HG03432 (cell line): Measurements from ENCODE around the gene ZSCAN10.

Source experiments
- ATAC-seq: cut with Tn5 transposase; IDR thresholded peaks from one replicate; pipeline ENCODE4 v1.9.1; 2021; ENCODE audit warnings: mild to moderate bottlenecking, moderate library complexity; ENCODE audit not compliant: unreplicated experiment

ZSCAN10 gene

DNA sequence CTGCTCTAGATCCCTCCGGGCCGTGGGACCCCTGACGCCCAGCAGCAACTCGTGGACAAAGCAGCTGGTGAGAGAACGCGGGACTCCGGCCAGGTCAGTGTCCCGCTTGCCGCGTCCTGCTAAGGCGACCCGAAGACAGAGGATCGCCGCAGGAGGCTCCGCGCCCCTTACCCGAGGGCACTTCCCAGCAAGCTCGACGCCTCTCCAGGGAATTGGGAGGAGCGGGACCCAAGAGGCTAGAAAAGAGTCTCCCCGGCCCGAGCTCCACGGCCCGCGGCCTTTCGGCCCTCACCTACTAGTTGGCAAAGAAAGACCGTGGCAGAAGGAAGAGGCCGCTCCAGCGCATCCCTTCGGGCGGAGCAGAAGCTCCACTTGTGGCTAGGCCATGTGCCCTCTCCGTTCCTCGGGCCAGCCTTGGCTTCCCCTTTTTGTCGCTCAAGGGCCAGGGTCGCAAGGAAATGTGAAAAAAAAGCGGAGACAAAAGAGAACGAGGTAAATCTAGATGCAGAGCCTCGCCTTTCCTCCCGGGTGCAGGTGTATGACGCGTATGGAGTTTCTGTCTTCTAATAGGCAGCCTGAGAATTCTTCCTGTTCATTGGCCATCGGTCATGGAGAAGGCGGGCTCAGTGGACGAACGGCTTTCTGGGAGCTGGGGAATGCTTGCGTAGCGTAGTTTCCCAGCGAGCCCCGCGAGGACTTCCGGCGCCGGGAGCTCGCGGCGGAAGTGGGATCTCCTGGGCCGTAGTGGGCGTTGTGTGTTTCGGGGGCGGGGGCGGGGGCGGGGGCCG is 35.4 kb upstream of the ZSCAN10 start, which contains the start of gene ZNF213:
ZNF213 (plus strand) TSS at position 692 of the 788 bp plus-strand sequence. CDS start 2,252 bp downstream, outside the sequence.
- ATAC-seq, result peak; percentile 89

DNA sequence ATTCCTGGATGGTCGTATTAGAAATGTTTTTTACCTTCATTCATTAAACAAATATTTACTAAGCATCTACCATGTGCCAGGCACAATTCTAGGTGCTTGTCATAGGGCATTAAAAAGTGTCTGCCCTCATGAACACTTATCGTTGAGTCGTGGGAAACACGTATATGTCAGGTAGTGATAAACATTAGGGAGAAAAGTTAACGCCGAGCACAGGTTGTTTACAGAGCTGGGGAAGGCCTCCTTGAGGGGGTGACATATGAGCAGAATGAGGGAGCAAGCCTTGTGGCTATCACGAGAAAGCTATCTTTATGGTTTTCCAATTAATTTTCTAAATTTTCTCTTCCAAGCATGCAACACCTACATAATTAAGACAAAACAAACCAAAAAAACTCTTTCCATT is 34.8 kb upstream of the ZSCAN10 start:
- no peak for ATAC-seq

DNA sequence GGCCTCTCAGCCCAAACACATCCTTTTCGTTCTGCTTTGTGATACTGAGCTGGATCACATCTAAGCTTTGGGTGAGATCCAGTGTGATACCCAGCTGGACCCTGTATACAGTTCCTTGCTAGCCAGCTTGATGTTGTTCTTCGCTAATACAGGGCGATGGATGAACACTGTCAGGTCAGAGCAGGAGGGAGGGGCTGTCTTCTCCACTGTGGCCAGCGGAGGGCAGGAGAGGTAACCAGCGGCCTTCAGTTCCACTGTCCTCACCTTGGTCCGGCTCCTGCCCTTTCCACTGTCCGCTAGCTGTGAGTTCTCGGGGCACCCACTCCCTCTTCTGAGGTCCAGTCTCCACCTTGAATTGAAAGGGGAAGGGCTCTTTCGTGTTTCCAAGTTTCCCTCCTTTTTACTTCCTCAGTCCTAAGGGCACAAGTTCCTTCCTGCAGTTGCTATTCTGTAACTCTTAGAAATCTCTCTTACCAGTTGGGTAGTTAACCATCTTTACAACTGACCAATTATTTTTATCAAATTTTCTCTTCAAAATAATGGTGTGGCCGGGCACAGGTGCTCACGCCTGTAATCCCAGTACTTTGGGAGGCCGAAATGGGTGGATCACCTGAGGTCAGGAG is 32.8 kb upstream of the ZSCAN10 start:
- ATAC-seq, result no peak

DNA sequence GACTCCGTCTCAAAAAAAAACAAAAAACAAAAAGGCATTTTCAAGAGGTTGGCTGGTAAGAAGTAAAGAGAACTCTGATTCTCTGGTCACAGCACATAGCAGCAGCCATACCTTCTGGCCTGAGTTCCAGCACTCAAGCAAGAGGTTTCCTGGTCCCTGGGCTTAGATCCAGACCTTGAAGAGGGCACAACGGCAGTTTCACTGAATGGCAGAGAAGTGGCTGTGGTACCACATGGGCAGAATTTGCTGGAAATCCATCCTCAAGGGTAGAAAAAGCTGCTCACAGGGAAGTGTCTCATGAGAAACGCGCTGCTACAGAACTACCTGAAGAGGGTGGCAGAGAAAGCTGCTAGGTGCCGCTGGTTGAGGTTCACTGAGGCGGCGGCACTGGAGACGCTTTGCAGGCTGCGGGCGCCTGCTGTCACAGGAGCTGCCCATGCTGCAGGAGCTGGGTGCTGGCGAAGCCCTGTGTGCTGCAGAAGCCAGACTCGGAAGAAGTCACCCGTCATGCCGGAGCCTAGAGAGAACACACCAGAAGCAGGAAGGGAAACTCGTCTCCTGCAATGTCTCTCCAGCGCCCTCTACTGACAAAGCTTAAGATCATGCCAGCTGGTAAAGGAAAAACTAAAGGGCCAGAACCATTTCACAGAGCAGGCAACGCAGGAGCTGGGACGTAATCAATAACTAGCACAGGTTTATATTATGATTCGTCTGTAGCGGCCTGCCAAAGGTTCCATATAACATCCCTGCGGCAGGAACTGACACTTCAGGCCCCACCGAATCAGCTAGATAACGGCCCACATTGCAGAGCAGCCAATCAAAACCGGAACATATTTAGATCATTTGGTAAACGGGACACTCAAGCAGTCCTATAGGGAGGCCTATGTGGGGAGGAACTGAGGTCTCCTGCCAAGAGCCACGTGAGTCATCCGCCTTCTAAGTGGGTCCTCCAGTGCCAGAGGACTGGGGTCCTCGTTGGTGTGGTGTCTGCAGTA is 30.3 kb upstream of the ZSCAN10 start:
- ATAC-seq, result peak; percentile 53

DNA sequence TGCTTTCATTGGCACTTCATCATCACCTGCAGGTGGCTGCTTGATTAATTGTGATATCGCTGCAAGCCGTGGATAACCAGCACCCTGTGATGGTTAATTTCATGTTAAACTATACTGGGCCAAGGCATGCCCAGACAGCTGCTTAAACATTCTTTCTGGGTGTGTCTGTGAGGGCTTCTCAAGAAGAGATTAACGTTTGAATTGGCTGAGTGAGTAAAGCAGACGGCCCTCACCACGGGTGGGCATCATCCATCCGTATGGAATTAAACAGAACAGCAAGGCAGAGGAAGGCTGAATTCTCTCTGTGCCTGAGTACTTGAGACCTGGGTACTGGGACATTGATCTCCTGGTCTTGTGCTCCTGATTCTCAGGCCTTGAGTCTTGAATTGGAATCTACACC is 28.7 kb upstream of the ZSCAN10 start:
- no peak for ATAC-seq

DNA sequence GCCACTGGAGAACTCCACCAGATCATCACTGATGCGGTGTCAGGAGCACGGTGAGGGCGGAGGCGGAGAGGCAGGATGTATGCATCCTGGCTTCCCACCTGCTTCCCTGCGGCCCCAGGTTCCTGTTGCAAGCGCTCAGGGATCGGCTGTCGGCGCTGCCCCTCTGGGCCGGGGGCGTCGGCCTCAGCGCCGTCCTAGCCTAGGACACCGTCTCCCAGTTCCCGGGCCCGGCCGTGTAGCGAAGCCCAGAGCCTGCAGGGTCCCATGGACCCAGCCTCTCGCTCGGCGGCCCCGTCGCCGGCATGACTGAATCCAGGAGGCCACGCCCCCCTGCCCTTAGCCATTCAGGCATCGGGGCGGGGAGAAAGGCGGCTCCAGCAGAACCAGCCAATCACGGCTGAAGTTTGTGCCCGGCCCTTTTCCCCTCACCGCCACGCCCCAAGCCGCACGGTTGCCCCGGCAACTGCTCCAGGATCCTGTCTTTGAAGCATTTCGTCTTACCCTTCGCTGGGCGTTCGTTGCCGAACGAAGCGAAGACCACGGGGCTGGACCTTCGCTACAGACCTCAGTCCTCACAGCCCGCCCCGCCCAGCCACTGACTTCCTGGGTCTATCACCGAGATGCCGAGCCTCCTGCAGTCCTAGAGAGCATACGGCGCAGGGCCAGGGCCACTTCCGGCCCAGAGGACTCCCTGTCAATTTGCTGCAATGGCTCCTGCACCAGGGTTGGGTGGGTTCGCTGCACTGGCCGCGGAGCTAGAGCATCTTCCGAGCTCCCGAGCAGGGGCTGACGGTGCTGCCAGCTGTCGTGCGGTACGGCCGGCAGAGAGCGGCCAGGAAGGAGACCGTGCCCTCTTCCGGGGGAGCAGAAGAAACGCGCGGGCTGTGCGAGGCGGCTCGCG is 25.1 kb upstream of the ZSCAN10 start:
- ATAC-seq, result peak; percentile 85

DNA sequence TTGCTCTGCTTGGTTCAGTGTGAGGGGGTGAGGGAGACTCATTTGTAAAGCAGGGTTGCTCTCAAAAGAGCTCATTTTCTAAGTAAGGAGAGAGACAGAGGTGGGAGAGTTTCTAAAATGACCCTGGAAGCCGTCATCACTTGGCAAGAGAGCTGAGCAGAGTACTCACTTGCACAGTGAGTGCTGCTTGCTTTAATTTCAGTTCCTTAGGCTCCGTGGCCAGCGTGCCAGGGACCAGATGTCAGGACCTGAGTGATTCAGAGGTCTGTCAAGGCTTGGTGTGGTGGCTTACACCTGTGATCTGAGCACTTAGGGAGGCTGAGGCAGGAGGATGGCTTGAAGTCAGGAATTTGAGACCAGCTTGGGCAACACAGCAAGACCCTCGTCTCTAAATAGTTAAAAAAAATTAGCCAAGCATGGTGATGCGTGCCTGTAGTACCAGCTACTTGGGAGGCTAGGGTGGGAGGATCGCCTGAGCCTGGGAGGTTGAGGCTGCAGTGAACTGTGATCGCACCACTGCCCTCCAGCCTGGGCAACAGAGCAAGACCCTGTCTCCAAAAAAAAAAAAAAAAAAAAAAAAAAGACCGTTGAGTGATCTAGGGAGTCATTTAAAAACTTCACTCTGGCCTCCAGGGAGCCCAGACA is 24.0 kb upstream of the ZSCAN10 start:
- ATAC-seq, result no peak

DNA sequence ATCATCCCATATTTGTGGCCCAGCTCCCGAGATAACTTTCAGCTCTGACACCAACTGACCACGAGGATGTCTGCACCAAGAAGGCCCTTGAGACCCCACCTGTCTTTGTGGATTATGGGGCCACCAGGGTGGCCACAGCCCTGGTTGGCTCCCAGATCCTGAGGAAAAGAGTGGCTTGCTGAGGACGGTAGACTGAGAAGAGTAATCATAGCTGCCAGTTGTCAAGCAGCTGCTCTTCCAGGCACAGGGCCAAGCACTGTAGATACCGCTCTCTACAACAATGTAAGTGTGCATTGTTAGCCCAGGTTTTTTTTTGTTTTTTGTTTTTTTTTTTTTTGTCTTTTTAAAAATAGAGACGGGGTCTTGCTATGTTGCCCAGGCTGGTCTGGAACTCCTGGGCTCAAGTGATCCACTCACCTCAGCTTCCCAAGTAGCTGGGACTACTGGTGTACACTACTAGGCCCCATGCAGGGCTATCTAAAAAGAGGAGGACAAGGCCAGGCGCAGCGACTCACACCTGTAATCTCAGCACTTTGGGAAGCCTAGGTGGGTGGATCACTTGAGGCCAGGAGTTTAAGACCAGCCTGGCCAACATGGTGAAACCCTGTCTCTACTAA is 22.9 kb upstream of the ZSCAN10 start:
- no peak for ATAC-seq

DNA sequence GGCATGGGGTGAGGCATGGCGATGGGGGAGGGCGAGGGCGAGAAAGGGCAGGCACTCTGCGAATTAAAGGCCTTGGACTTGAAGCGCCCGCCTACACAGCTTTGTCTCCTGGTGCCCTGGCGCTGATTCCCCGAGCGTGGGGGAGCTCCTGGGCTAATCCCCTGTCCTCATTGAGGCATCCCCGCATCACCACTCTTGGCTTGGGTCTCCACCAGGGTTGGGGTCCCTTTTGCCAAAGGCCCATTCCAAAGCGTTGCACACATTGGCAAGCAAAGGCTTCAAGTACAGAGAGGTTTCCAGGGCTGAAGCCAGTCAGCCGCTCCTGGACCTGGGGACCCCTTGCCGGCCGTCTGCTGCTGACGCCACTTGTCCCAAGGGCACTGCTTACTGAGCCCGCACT is 21.3 kb upstream of the ZSCAN10 start:
- ATAC-seq, result no peak

DNA sequence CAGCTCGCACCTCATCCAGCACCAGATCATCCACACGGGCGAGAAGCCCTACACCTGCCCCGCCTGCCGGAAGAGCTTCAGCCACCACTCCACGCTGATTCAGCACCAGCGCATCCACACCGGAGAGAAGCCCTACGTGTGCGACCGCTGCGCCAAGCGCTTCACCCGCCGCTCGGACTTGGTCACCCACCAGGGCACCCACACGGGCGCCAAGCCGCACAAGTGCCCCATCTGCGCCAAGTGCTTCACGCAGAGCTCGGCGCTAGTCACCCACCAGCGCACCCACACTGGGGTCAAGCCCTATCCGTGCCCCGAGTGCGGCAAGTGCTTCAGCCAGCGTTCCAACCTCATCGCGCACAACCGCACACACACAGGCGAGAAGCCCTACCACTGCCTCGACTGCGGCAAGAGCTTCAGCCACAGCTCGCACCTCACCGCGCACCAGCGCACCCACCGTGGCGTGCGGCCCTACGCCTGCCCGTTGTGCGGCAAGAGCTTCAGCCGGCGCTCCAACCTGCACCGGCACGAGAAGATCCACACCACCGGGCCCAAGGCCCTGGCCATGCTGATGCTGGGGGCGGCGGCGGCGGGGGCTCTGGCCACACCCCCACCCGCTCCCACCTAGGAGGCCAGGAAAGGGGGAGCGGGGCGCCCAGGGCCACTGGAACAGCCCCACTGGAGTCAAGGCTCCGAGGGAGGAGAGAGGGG is 20.8 kb upstream of the ZSCAN10 start:
- no peak for ATAC-seq

DNA sequence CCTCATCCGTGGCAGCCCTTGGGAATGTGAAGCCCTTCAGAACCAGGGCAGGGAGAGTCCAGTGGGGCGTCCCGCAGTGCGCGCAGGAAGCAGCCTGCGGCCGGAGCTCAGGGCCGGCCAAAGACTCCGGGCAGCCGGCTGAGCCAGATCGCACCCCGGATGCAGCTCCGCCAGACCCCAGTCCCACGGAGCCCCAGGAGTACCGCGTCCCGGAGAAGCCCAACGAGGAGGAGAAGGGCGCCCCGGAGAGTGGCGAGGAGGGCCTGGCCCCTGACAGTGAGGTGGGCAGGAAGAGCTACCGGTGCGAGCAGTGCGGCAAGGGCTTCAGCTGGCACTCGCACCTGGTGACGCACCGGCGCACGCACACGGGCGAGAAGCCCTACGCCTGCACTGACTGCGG is 20.2 kb upstream of the ZSCAN10 start:
- ATAC-seq, result no peak

DNA sequence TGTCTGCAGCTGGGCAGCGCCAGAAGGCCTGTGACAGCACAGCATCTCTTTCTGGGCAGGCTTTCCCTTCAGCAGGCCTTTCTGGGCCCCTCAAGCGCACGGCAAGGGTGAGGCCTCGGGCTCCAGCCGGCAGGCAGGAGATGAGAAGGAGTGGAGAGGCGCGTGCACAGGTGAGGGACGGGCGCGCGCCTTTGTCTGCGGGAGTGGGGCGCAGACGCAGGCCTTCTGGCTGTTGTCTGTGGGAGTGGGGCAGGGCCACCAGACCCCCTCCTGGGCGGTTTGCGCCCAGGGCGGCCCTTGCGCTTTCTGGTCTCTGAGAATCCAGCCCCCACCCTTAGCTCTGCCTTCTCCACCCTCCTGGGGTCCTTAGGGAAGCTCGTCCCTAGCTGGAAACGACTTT is 19.8 kb upstream of the ZSCAN10 start:
- ATAC-seq, result no peak

DNA sequence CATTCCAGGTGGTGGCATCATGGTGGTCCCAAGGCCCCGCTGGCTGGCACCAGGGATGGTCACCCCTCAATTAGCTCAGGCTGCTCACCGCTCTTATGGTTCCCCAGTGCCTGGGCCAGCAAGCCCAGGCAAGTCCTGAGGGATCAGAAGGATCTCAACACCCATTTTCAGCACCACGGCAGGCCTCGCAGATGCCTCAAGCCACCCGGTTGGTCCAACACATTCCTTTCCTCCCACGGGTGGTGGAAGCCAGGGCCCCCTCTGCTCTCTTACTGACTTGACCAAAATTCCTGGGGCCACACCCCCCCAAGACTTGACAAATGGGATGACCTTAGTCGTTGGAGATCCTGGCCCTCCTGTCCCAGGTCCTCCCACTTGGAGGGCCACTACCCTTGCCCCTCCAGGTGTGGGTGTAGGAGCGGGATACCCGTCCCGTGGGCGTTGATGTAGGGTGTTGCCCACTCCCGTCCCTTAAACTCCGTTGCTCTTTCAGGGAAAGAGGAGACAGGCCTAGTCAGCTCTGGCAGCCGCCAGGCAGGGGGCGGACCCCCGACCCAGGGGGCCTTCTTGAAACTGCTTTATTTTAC is 19.2 kb upstream of the ZSCAN10 start:
- no peak for ATAC-seq

DNA sequence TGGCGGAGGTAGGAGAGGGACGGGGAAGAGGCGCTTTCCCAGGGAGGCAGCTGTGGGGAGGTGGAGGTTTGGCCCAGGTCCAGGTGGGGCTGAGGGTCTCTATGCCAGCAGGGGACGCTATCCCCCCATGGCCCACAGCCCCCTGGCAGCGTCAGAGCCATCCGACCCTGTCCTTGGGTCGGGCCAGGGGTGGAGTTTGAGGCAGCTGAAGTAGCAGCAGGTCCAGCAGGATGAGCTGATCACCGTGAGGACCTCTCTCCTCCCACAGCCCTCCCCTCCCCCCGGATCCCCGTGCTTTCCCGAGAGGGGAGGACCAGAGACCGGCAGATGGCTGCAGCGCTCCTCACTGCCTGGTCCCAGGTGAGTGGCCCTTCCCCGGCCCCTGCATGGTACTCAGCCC is 16.5 kb upstream of the ZSCAN10 start:
- no peak for ATAC-seq

DNA sequence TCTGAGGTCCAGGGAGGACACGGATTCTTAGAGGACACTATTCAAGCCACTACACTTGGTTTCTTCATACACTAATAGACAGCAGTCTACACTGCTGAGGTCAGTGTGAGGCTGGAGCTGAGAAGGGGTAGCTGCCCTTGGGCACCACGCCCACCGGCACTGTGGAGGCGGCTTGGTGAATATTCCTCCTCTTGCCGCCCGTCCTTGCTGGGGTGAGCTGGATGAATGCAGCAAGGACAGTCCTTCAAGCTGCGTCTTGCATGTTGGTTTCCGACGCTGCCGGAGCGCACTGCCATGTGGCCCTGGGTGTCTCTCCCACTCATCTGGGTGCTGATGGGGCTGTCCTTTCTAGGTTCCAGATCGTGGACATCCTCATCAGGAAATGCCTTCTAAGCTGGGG is 15.9 kb upstream of the ZSCAN10 start:
- ATAC-seq, result no peak

DNA sequence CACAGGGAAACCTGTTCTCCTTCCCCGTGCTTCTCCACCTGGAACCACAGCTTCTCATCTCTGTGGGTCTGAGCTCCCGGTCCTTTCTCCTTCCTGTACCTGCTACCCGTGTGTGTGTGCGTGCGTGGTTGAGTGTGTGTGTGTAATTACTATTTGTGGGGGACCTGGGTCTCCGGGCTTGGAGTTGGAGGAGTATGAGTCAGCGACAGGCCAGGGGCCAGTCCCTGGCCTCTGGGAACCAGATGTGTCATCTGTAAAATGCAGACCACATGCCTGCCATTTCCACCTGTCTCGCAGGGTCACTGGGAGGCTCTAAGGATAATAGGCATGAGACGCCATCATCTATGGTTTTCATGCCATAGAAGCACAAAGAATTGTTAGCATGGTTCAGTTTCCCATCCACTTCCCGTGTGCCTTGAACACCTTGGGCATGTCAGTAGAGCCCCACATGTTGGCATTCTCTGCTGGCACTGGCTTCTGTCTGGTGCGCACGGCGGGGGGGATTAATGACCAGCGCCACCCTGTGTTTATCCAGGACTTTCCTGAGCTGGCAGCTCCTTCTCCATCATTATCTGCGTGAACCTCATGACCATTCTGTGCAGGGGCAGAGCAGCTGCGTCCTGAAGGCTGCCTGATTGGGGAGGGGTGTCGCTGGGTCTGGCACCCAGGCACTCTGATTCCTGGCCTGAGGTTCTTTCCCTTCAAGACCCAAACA is 14.8 kb upstream of the ZSCAN10 start:
- ATAC-seq, result no peak

DNA sequence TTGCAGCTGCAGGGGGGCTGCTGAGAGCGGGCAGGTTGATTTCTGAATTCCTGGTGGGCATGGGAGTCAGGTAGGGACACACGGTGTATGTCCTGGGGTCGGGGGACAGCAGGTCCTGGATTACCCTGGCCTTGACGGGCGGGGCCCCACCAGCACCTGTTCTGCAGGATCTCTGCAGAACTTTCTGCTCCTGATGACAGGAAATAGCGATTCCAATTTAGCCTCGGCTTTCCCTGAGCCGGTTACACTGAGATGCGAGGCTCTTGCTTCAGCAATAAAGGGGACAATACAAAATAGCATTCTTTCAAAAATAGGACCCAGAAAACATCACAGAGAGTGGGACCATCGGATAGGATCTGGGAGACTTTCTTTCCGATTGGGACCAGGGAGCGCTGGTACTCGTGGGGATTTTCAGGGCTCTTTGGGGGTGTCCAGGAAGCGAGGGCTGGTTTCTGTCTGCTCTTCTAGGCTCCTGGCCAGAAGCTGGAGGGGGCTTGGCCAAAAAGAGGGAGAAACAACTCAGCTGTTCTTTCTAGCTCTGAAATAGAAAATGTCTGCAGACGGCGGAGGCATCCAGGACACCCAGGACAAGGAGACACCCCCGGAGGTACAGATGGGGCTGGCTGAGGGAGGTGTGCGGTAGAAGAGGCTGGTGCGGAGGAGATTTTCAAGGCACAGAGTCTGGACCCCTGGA is 13.9 kb upstream of the ZSCAN10 start:
- no peak for ATAC-seq
